NT2/D1 (cell line): ENCODE results near the gene TIAM1.

Source experiments
- SUZ12 ChIP-seq: IDR thresholded peaks from 2 replicates; pipeline ENCODE4 v1.6.1; 2011; ENCODE audit not compliant: insufficient read length, insufficient read depth; ENCODE audit errors: extremely low read depth
- YY1 ChIP-seq: IDR thresholded peaks from 2 replicates; pipeline ENCODE4 v1.6.1; 2011; ENCODE audit not compliant: insufficient read length, insufficient read depth

- TF ChIP-seq YY1: no peak
- no peak for TF ChIP-seq SUZ12
Measured at GRCh38 chr21:31278511-31279130, 65.4 kb downstream of the TIAM1 start.
